ENCODE data around the gene TRMT5. TPM values are rescaled to one million over a fixed set of nuclear protein-coding genes. Genes with fewer than 3 reads are reported as not detected.

Gene TRMT5
- polyA plus RNA-seq, 1 donor, result 18.5 TPM

DNA sequence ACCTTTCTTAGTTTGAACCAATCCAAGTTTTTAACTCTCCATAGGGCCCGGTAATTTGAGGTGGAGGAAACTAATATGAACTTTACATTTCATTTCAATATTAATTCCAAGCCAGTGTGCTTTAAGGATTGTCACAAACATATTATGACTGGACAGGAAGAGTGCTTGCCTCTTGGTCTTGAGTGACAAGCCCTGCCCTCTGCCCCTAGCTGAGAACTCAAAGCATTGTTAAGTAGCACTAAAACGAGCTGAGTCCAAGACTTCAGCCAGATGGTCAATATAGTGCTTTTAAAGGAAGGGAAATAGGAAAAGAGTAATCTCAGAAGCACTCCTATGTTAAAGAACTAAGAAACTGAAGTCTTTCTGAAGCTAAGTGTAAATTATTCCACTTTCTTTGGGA, 17.1 kb downstream of the TRMT5 start:
- DNase-seq, result no peak

GRCh38 chr14:60958146-60958545, 22.7 kb downstream of the TRMT5 start:
- DNase-seq, result no peak

- no peak for DNase-seq
Observed at GRCh38 chr14:60956632-60957031, 24.2 kb downstream of the TRMT5 start.

DNA sequence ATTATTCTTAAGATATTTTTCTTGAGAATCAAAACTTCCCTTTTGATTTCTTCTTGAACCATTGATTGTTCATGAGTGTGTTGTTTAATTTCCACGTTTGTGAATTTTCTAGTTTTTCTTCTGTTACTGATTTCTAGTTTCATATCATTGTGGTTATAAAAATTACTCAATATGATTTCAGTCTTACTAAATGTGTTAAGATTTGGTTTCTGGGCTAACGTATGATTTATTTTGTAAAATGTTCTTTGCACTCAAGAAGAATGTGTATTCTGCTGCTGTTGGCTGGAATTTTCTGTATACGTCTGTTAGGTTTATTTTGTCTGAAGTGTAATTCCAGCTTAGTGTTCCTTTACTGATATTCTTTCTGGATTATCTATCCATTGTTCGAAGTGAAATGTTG, 24.7 kb downstream of the TRMT5 start:
- DNase-seq, result no peak

GRCh38 chr14:60951776-60952435, 29.0 kb downstream of the TRMT5 start:
- DNase-seq, result no peak

- DNase-seq, result no peak
Observed at GRCh38 chr14:60946773-60947172, 34.1 kb downstream of the TRMT5 start.

DNA sequence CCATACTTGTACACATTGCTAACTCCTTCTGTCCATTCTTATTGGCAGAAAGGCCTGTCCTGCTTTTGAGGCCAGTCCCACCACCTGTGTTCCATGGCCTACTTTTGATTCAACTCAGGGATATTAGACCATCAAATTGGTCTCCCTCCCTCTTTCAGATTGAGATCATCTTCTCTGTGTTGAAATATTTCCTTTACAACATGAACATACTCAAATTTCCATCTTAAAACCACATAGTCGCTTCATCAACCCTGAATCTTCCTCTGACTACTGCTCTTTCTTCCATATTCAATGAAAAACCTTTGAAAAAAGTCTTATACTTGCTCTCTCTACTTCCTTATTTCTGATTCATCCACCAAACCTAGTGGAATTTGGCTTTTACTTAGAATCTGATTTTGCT, 34.9 kb downstream of the TRMT5 start:
- no peak for DNase-seq

DNA sequence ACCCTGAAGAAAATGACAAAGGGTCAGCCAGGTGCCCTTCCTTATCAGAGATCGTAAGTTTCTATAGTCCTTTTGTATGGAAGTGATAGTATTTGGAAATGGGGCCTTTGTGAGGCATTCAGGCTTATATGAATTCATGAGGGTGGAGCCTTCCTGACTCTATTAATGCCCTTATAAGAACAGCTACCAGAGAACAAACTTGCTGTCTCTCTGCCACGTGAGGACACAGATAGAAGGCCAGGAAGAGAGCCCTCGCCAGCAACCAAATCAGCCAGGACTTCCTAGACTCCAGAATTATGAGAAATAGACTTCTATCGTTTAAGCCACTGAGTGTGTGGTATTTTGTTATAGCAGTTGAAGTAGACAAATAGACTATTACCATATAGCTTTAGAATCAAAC, 36.7 kb downstream of the TRMT5 start:
- DNase-seq, result no peak

- DNase-seq, result no peak
Observed at GRCh38 chr14:60943637-60944032, 37.2 kb downstream of the TRMT5 start.

DNA sequence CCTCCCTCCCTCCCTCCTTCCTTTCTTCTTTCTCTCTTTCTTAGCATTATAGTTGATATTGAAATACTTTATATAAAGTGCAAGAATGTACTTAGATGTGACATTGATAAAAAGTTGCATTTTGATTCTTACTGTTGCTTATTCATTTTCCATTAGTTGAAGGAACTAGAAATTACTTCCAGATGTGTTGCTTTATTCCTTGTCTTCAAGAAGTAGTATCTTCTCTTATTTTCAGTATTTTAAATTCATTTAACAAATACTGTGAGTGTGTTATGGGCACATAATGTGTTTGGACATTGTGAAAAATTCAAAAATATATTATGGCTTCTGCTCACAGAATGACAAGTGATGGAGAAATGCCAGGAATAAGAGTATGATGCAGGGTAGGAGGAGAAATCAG, 45.6 kb downstream of the TRMT5 start:
- no peak for DNase-seq

- no peak for DNase-seq
Observed at GRCh38 chr14:60933920-60934655, 46.8 kb downstream of the TRMT5 start.

GRCh38 chr14:60931218-60931617, 49.7 kb downstream of the TRMT5 start:
- DNase-seq, result no peak

- DNase-seq, result no peak
Observed at GRCh38 chr14:60926002-60926401, 54.9 kb downstream of the TRMT5 start.

- DNase-seq, result no peak
Observed at GRCh38 chr14:60925286-60925685, 55.6 kb downstream of the TRMT5 start.

- DNase-seq, result no peak
Observed at GRCh38 chr14:60922050-60922449, 58.8 kb downstream of the TRMT5 start.

Other genes with a start within 250 kb of the TRMT5 start
- 48.6 TPM for gene MNAT1, start 246.3 kb downstream of the TRMT5 start, polyA plus RNA-seq (ENCODE audit: insufficient read length)
- gene SLC38A6, start 166 bp upstream of the TRMT5 start, polyA plus RNA-seq (ENCODE audit: insufficient read length), result 17.4 TPM

All from hindlimb muscle (tissue), 1 donor.